AG10803 (cell line): Measurements from ENCODE around the gene PRAMEF12.
"Not testable (repeated sequence)": the region's sequence is repeated elsewhere in the genome, so short reads cannot be mapped to it uniquely, and the experiment has no call there.

Experiments
- DNase-seq: peaks from one replicate; pipeline ENCODE4 v3.0.0; 2010; ENCODE audit warnings: low read depth
- H3K4me3 ChIP-seq: 2 replicates; pipeline ENCODE4 v1.5.1; 2011; ENCODE audit warnings: mild to moderate bottlenecking, low read length, control low read depth
- CTCF ChIP-seq: conservative IDR thresholded peaks from 2 replicates; pipeline ENCODE4 v1.5.1; 2011; ENCODE audit warnings: mild to moderate bottlenecking, low read length, control low read depth, inconsistent platforms

PRAMEF12 gene

GRCh38 chr1:12773438-12773837, at the start of gene PRAMEF12:
TSS of gene PRAMEF12 (plus strand) at chr1:12773738. CDS start at chr1:12774868, 1,130 bp downstream.
- no peak within 1 kb of the TSS for H3K4me3 ChIP-seq
- DNase-seq = no peak
- no peak for TF ChIP-seq CTCF

- H3K4me3 ChIP-seq = no peak overlapping the region
- no peak for DNase-seq
- no peak for TF ChIP-seq CTCF
These were observed 45.1 kb upstream of the PRAMEF12 start for GRCh38 chr1:12728391-12728790.

GRCh38 chr1:12730156-12730555, 43.4 kb upstream of the PRAMEF12 start:
- DNase-seq = no peak
- no peak overlapping the region for H3K4me3 ChIP-seq
- TF ChIP-seq CTCF = no peak

- not testable (repeated sequence) for H3K4me3 ChIP-seq, DNase-seq
These were observed 42.5 kb upstream of the PRAMEF12 start for GRCh38 chr1:12731084-12731483.

- TF ChIP-seq CTCF = no peak
- no peak overlapping the region for H3K4me3 ChIP-seq
- DNase-seq = no peak
These were observed 38.9 kb upstream of the PRAMEF12 start for GRCh38 chr1:12734651-12735050.

GRCh38 chr1:12738934-12739333, 34.6 kb upstream of the PRAMEF12 start:
- no peak for TF ChIP-seq CTCF
- no peak overlapping the region for H3K4me3 ChIP-seq

GRCh38 chr1:12739613-12740012, 33.9 kb upstream of the PRAMEF12 start:
- DNase-seq = peak; percentile 11
- TF ChIP-seq CTCF = no peak
- H3K4me3 ChIP-seq = no peak overlapping the region

More at GRCh38 chr1:12738934-12739333, 34.6 kb upstream of the PRAMEF12 start:
- no peak for DNase-seq

- no peak overlapping the region for H3K4me3 ChIP-seq
- TF ChIP-seq CTCF = no peak
- DNase-seq = no peak
These were observed 31.6 kb upstream of the PRAMEF12 start for GRCh38 chr1:12741946-12742345.
